SK-N-SH (cell line): ENCODE data around the gene MFAP4. TPM values are rescaled to one million over a fixed set of nuclear protein-coding genes. Genes with fewer than 3 reads are reported as not detected.

Experiments
- CTCF ChIA-PET: fragments of 300-600, 350-600 bp; formaldehyde crosslinking; extraction: SDS; loops from one replicate; lab custom pipeline; 2021; lab: Yijun Ruan, JAX
- POLR2A ChIA-PET: fragments of 350-600 bp; sonication (Branson Sonifier 250); formaldehyde crosslinking; extraction: SDS; loops from one replicate; lab custom pipeline; 2020; ENCODE audit warnings: antibody characterized with exemption, inconsistent platforms; lab: Yijun Ruan, JAX
- DNase-seq: peaks from one replicate; pipeline ENCODE4 v3.0.0; 2012
- H2AFZ ChIP-seq: fragments of 200-600 bp; sonication (generic); 2 replicates; pipeline ENCODE4 v1.8.1; 2016; ENCODE audit warnings: antibody characterized with exemption, mild to moderate bottlenecking, low read depth
- H3F3A ChIP-seq: fragments of 200-600 bp; sonication (generic); replicated peaks from 2 replicates; pipeline ENCODE3; 2016; ENCODE audit warnings: antibody characterized with exemption, mild to moderate bottlenecking; ENCODE audit not compliant: insufficient read depth
- H3K27ac ChIP-seq, 2 experiments: fragments of 200-500 bp in 1 of 2; fragments of 200-600 bp in 1 of 2; sonication (Bioruptor generic) in 1 of 2; sonication (generic), shearing (Covaris generic) in 1 of 2; 2 replicates each; pipeline versions ENCODE4 v1.5.1 to v1.6.1; 2014 to 2016; ENCODE audit warnings: low read depth in 2 of 2, inconsistent platforms in 1 of 2, low read length in 1 of 2, mild to moderate bottlenecking in 1 of 2, mixed read lengths in 1 of 2
- H3K27me3 ChIP-seq: fragments of 200-600 bp; sonication (generic), shearing (Covaris generic); 2 replicates; pipeline ENCODE4 v1.6.1; 2016; ENCODE audit warnings: mixed run types; ENCODE audit not compliant: insufficient read depth
- H3K36me3 ChIP-seq, 2 experiments: fragments of 200-500 bp in 1 of 2; fragments of 200-600 bp in 1 of 2; sonication (Bioruptor generic) in 1 of 2; sonication (generic) in 1 of 2; replicated peaks in 1 of 2; 2 replicates each; pipeline versions ENCODE3 to v1.5.1; 2014 to 2016; ENCODE audit warnings: low read length in 1 of 2, mild to moderate bottlenecking in 1 of 2; ENCODE audit not compliant: insufficient read depth in 2 of 2, control insufficient read depth in 1 of 2
- H3K4me1 ChIP-seq, 2 experiments: fragments of 200-500 bp in 1 of 2; fragments of 200-600 bp in 1 of 2; sonication (Bioruptor generic) in 1 of 2; sonication (generic), shearing (Covaris generic) in 1 of 2; 2 replicates each; pipeline versions ENCODE4 v1.5.1 to v1.6.1; 2014 to 2016; ENCODE audit warnings: low read depth in 1 of 2, low read length in 1 of 2, mixed run types in 1 of 2; ENCODE audit not compliant: insufficient read depth in 2 of 2, control insufficient read depth in 1 of 2
- H3K4me2 ChIP-seq: fragments of 200-600 bp; sonication (generic), shearing (Covaris generic); 2 replicates; pipeline ENCODE4 v1.6.1; 2017; ENCODE audit warnings: mixed run types
- H3K4me3 ChIP-seq, 2 experiments: fragments of 200-500 bp in 1 of 2; fragments of 200-600 bp in 1 of 2; sonication (Bioruptor generic) in 1 of 2; sonication (generic), shearing (Covaris generic) in 1 of 2; 2 replicates each; pipeline versions ENCODE4 v1.5.1 to v1.8.1; 2014 to 2016; ENCODE audit warnings: low read depth in 2 of 2, inconsistent platforms in 1 of 2, low read length in 1 of 2, mild to moderate bottlenecking in 1 of 2, mixed read lengths in 1 of 2, moderate library complexity in 1 of 2
- H3K79me2 ChIP-seq: fragments of 200-600 bp; sonication (generic); 2 replicates; pipeline ENCODE4 v1.8.1; 2017; ENCODE audit warnings: mild to moderate bottlenecking; ENCODE audit not compliant: insufficient read depth
- H3K9ac ChIP-seq: fragments of 200-600 bp; sonication (generic); 2 replicates; pipeline ENCODE4 v1.6.1; 2017; ENCODE audit warnings: mixed run types
- H3K9me2 ChIP-seq: fragments of 200-600 bp; sonication (generic); 2 replicates; pipeline ENCODE4 v1.6.1; 2017; ENCODE audit warnings: mixed run types
- H3K9me3 ChIP-seq: fragments of 200-600 bp; sonication (generic); 2 replicates; pipeline ENCODE4 v1.6.1; 2017; ENCODE audit warnings: mixed run types, mild to moderate bottlenecking, moderate library complexity
- H4K20me1 ChIP-seq: fragments of 200-600 bp; sonication (generic); 2 replicates; pipeline ENCODE4 v1.6.1; 2017; ENCODE audit warnings: mild to moderate bottlenecking, mixed run types; ENCODE audit not compliant: insufficient read depth
- CHD2 ChIP-seq: fragments of 150-350 bp; IDR thresholded peaks from 2 replicates; pipeline ENCODE4 v1.6.1; 2018; ENCODE audit warnings: low read length; ENCODE audit not compliant: partially characterized antibody
- ELF1 ChIP-seq: IDR thresholded peaks from 2 replicates; pipeline ENCODE4 v1.4.0; 2012
- EP300 ChIP-seq, 2 experiments: IDR thresholded peaks; 2 replicates each; pipeline versions ENCODE4 v1.4.0 to v1.6.1; 2012; ENCODE audit warnings: borderline replicate concordance in 1 of 2, low read depth in 1 of 2, low read length in 1 of 2
- EZH2phosphoT487 ChIP-seq: fragments of 200-600 bp; sonication (generic); IDR thresholded peaks from 2 replicates; pipeline ENCODE4 v1.6.1; 2017; ENCODE audit warnings: low read depth, mixed run types, mild to moderate bottlenecking, antibody characterized with exemption, moderate library complexity, borderline replicate concordance
- FOSL2 ChIP-seq: IDR thresholded peaks from 2 replicates; pipeline ENCODE4 v1.4.0; 2012; ENCODE audit warnings: low read depth, mild to moderate bottlenecking, moderate library complexity, borderline replicate concordance
- FOXM1 ChIP-seq: IDR thresholded peaks from 2 replicates; pipeline ENCODE4 v1.4.0; 2012; ENCODE audit warnings: low read depth, mild to moderate bottlenecking
- GABPA ChIP-seq: IDR thresholded peaks from 2 replicates; pipeline ENCODE4 v1.4.0; 2012; ENCODE audit warnings: low read depth, mild to moderate bottlenecking
- GATA2 ChIP-seq: sonication (generic); formaldehyde crosslinking; IDR thresholded peaks from 2 replicates; pipeline ENCODE4 v1.5.0; 2020; ENCODE audit warnings: mild to moderate bottlenecking, missing genetic modification reagents
- JUND ChIP-seq: IDR thresholded peaks from 2 replicates; pipeline ENCODE4 v1.4.0; 2012
- NFIC ChIP-seq: IDR thresholded peaks from 2 replicates; pipeline ENCODE4 v1.4.0; 2012; ENCODE audit warnings: borderline replicate concordance
- NRF1 ChIP-seq: IDR thresholded peaks from 2 replicates; pipeline ENCODE4 v1.6.1; 2012; ENCODE audit warnings: low read depth, mild to moderate bottlenecking, low read length
- POLR2AphosphoS5 ChIP-seq: IDR thresholded peaks from 2 replicates; pipeline ENCODE4 v1.6.1; 2012; ENCODE audit warnings: low read depth, low read length
- RAD21 ChIP-seq: IDR thresholded peaks from 2 replicates; pipeline ENCODE4 v1.6.1; 2012; ENCODE audit warnings: mild to moderate bottlenecking, low read length
- RFX5 ChIP-seq: IDR thresholded peaks from 2 replicates; pipeline ENCODE4 v1.6.1; 2012; ENCODE audit warnings: mild to moderate bottlenecking, improper control_type of control experiment, low read length
- RXRA ChIP-seq: IDR thresholded peaks from 2 replicates; pipeline ENCODE4 v1.4.0; 2012; ENCODE audit warnings: low read depth, mild to moderate bottlenecking, borderline replicate concordance
- SMC3 ChIP-seq: IDR thresholded peaks from 2 replicates; pipeline ENCODE4 v1.6.1; 2012; ENCODE audit warnings: low read depth, low read length, improper control_type of control experiment
- TCF12 ChIP-seq: IDR thresholded peaks from 2 replicates; pipeline ENCODE4 v1.4.0; 2012
- TEAD4 ChIP-seq: IDR thresholded peaks from 2 replicates; pipeline ENCODE4 v1.4.0; 2012; ENCODE audit warnings: mild to moderate bottlenecking, borderline replicate concordance; ENCODE audit not compliant: insufficient read depth
- WGBS: methylation state at CpG from one replicate; pipeline ENCODE4 v1.1.6; 2017; ENCODE audit warnings: low lambda C conversion rate; 5-methylcytosine and 5-hydroxymethylcytosine counted together
- polyA plus RNA-seq, 3 experiments: library from polyadenylated mRNA; depleted of rRNA; stranded (reverse); fragments of >200 nt; gene quantifications; 2 replicates each; pipeline ENCODE4 v1.2.3, GENCODE V29; 2012
- TF ChIP-seq, protein P1 (sequence below): IDR thresholded peaks from 2 replicates; pipeline ENCODE4 v1.4.0; 2012; ENCODE audit warnings: low read depth
- TF ChIP-seq, protein P2 (sequence below): IDR thresholded peaks from 2 replicates; pipeline ENCODE4; 2012
- TF ChIP-seq, protein P3 (sequence below): fragments of 150-350 bp; IDR thresholded peaks from 2 replicates; pipeline ENCODE4 v1.6.1; 2016; ENCODE audit warnings: mild to moderate bottlenecking, low read depth, low read length
- TF ChIP-seq, protein P4 (sequence below): IDR thresholded peaks from 2 replicates; pipeline ENCODE4 v1.6.1; 2012; ENCODE audit warnings: mild to moderate bottlenecking, low read depth, low read length, moderate library complexity
- TF ChIP-seq, protein P5 (sequence below): fragments of 150-350 bp; IDR thresholded peaks from 2 replicates; pipeline ENCODE4 v1.6.1; 2017; ENCODE audit warnings: antibody characterized with exemption, low read length, low read depth, borderline replicate concordance
- TF ChIP-seq, protein P6 (sequence below): fragments of 200-600 bp; sonication (generic); IDR thresholded peaks from 2 replicates; pipeline ENCODE4 v1.6.1; 2017; ENCODE audit warnings: antibody characterized with exemption, mild to moderate bottlenecking, moderate library complexity

MFAP4 gene
- polyA plus RNA-seq, 1 of the 3 experiments (the other 2 are of a cell fraction), result 120 TPM

DNA sequence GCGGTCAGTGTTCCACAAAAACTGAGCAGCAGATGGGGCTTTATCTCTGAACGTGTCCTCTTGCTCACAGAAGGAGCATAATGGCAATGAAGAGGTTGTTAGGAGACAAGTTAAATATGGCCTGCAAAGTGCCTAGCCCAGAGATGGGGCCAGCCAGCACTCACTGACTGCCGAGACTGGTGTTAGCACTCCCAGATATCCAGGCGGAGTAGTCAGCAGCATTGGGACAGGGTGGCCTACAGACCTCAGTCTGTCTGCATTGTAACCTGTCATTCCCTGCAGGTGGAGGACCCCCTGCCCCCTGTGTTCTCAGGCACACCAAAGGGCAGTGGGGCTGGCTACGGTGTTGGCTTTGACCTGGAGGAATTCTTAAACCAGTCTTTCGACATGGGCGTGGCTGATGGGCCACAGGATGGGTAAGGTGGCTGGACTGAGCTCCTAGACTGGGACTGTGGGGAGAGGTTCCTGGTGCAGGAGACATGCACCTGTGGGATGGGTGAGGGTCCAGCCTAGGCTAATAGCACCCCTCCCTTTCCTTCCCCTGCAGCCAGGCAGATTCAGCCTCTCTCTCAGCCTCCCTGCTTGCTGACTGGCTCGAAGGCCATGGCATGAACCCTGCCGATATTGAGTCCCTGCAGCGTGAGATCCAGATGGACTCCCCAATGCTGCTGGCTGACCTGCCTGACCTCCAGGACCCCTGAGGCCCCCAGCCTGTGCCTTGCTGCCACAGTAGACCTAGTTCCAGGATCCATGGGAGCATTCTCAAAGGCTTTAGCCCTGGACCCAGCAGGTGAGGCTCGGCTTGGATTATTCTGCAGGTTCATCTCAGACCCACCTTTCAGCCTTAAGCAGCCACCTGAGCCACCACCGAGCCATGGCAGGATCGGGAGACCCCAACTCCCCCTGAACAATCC, 4.2 kb downstream of the MFAP4 start:
- ChIA-PET POLR2A (interaction anchor here (2.1 kb wide), 1 partner anchor 28 kb away, joined by 13 read pairs; the partner anchor contains the start of gene RNF112), CTCF (interaction anchor here (0.9 kb wide), 1 partner anchor 28 kb away, joined by 3 read pairs; the partner anchor contains the start of gene RNF112)
- Histone ChIP-seq H3K27me3 (no peaks in the 10 kb centered on the region), H3K36me3 (peaks cover 31 to 49% of the 10 kb centered on the region in 2 experiments), H3K9me2 (no peaks in the 10 kb centered on the region), H3K4me3 (no peak overlapping the region), H2AFZ (no peak overlapping the region), H3K9me3 (no peaks in the 10 kb centered on the region), H3K9ac (no peak overlapping the region), H3K4me1 (peaks cover 38 to 62% of the 10 kb centered on the region in 2 experiments), H3K27ac (peak overlapping the region in 1 of 2 experiments; percentile 99; a peak in 2 of 4 replicates), H3F3A (peaks cover 49% of the 10 kb centered on the region), H3K4me2 (no peak overlapping the region), H4K20me1 (0 out of 2 replicates have a peak, but pooled peaks cover 7% of the 10 kb centered on the region), H3K79me2 (peaks cover 72% of the 10 kb centered on the region)
- 89% methylated on average over 12 of the region's 13 CpGs for WGBS
- DNase-seq, result no peak
- TF ChIP-seq TCF12 (no peak), EZH2phosphoT487 (no peak), NRF1 (no peak), GATA2 (CRISPR knock-in tag) (no peak), FOSL2 (no peak), ELF1 (0 out of 2 replicates have a peak, but pooled peaks have one; percentile 13), EP300 (IDR thresholded peaks at IDR 0.05; ENCODE audit: borderline replicate concordance in 1 of 2, low read depth in 1 of 2, low read length in 1 of 2) (no peak), RXRA (no peak), NFIC (no peak), TEAD4 (no peak), GABPA (no peak), RAD21 (no peak), FOXM1 (no peak), JUND (peak; percentile 2; the same call in 1 of the 2 replicates), RFX5 (no peak), SMC3 (no peak), CHD2 (no peak), POLR2AphosphoS5 (peak; percentile 43)
- TF ChIP-seq, protein P1, sequence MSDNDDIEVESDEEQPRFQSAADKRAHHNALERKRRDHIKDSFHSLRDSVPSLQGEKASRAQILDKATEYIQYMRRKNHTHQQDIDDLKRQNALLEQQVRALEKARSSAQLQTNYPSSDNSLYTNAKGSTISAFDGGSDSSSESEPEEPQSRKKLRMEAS, result no peak
- TF ChIP-seq, protein P2, sequence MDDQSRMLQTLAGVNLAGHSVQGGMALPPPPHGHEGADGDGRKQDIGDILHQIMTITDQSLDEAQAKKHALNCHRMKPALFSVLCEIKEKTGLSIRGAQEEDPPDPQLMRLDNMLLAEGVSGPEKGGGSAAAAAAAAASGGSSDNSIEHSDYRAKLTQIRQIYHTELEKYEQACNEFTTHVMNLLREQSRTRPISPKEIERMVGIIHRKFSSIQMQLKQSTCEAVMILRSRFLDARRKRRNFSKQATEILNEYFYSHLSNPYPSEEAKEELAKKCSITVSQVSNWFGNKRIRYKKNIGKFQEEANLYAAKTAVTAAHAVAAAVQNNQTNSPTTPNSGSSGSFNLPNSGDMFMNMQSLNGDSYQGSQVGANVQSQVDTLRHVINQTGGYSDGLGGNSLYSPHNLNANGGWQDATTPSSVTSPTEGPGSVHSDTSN, result peak; percentile 28; the same call in 1 of the 2 replicates
- TF ChIP-seq, protein P3, sequence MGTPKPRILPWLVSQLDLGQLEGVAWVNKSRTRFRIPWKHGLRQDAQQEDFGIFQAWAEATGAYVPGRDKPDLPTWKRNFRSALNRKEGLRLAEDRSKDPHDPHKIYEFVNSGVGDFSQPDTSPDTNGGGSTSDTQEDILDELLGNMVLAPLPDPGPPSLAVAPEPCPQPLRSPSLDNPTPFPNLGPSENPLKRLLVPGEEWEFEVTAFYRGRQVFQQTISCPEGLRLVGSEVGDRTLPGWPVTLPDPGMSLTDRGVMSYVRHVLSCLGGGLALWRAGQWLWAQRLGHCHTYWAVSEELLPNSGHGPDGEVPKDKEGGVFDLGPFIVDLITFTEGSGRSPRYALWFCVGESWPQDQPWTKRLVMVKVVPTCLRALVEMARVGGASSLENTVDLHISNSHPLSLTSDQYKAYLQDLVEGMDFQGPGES, result no peak
- TF ChIP-seq, protein P4, sequence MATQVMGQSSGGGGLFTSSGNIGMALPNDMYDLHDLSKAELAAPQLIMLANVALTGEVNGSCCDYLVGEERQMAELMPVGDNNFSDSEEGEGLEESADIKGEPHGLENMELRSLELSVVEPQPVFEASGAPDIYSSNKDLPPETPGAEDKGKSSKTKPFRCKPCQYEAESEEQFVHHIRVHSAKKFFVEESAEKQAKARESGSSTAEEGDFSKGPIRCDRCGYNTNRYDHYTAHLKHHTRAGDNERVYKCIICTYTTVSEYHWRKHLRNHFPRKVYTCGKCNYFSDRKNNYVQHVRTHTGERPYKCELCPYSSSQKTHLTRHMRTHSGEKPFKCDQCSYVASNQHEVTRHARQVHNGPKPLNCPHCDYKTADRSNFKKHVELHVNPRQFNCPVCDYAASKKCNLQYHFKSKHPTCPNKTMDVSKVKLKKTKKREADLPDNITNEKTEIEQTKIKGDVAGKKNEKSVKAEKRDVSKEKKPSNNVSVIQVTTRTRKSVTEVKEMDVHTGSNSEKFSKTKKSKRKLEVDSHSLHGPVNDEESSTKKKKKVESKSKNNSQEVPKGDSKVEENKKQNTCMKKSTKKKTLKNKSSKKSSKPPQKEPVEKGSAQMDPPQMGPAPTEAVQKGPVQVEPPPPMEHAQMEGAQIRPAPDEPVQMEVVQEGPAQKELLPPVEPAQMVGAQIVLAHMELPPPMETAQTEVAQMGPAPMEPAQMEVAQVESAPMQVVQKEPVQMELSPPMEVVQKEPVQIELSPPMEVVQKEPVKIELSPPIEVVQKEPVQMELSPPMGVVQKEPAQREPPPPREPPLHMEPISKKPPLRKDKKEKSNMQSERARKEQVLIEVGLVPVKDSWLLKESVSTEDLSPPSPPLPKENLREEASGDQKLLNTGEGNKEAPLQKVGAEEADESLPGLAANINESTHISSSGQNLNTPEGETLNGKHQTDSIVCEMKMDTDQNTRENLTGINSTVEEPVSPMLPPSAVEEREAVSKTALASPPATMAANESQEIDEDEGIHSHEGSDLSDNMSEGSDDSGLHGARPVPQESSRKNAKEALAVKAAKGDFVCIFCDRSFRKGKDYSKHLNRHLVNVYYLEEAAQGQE, result no peak
- TF ChIP-seq, protein P5, sequence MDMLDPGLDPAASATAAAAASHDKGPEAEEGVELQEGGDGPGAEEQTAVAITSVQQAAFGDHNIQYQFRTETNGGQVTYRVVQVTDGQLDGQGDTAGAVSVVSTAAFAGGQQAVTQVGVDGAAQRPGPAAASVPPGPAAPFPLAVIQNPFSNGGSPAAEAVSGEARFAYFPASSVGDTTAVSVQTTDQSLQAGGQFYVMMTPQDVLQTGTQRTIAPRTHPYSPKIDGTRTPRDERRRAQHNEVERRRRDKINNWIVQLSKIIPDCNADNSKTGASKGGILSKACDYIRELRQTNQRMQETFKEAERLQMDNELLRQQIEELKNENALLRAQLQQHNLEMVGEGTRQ, result no peak
- TF ChIP-seq, protein P6, sequence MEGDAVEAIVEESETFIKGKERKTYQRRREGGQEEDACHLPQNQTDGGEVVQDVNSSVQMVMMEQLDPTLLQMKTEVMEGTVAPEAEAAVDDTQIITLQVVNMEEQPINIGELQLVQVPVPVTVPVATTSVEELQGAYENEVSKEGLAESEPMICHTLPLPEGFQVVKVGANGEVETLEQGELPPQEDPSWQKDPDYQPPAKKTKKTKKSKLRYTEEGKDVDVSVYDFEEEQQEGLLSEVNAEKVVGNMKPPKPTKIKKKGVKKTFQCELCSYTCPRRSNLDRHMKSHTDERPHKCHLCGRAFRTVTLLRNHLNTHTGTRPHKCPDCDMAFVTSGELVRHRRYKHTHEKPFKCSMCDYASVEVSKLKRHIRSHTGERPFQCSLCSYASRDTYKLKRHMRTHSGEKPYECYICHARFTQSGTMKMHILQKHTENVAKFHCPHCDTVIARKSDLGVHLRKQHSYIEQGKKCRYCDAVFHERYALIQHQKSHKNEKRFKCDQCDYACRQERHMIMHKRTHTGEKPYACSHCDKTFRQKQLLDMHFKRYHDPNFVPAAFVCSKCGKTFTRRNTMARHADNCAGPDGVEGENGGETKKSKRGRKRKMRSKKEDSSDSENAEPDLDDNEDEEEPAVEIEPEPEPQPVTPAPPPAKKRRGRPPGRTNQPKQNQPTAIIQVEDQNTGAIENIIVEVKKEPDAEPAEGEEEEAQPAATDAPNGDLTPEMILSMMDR, result no peak
